Transverse colon (tissue), 4 donors: ENCODE measurements around the gene AHDC1. TPM values are rescaled to one million over a fixed set of nuclear protein-coding genes. Genes with fewer than 3 reads are reported as not detected.

Experiments used
- DNase-seq: peaks from one replicate; pipeline ENCODE4 v3.0.0-alpha.2; 2019
- H3K27ac ChIP-seq, 4 donors: fragments of 200-600 bp; sonication (generic); 2 replicates each; pipeline ENCODE4 v1.5.1; 2016 to 2018; ENCODE audit warnings: inconsistent platforms in 4 of 4
- H3K27me3 ChIP-seq: fragments of 200-600 bp; sonication (generic); 2 replicates; pipeline ENCODE4 v1.5.1; 2017; ENCODE audit warnings: inconsistent platforms
- H3K36me3 ChIP-seq, 4 donors: fragments of 200-600 bp; sonication (generic); 2 replicates each; pipeline ENCODE4 v1.5.1; 2017 to 2019; ENCODE audit warnings: inconsistent platforms in 4 of 4
- H3K4me1 ChIP-seq, 4 donors: fragments of 200-600 bp; sonication (generic); 2 replicates each; pipeline ENCODE4 v1.5.1; 2017 to 2020; ENCODE audit warnings: inconsistent platforms in 4 of 4
- H3K4me3 ChIP-seq, 4 donors: fragments of 200-600 bp; sonication (generic); 1 replicate in 1 of 4; 2 replicates in 3 of 4; pipeline versions ENCODE4 v1.5.1 to v1.6.1; 2017 to 2019; ENCODE audit warnings: inconsistent platforms in 4 of 4
- H3K9me3 ChIP-seq, 2 donors: fragments of 200-600 bp; sonication (generic); 2 replicates each; pipeline ENCODE4 v1.5.1; 2017 to 2019; ENCODE audit warnings: inconsistent platforms in 2 of 2
- CTCF ChIP-seq, 5 experiments: fragments of 200-600 bp in 3 of 5; fragments of 450-650 bp in 2 of 5; sonication (generic) in 3 of 5; IDR thresholded peaks; 1 replicate in 2 of 5; 2 replicates in 3 of 5; pipeline ENCODE4 v1.5.1; 2016 to 2017; ENCODE audit warnings: antibody characterized with exemption in 5 of 5, inconsistent platforms in 3 of 5, mild to moderate bottlenecking in 2 of 5, moderate library complexity in 1 of 5
- EP300 ChIP-seq: sonication (generic); formaldehyde crosslinking; IDR thresholded peaks from one replicate; pipeline ENCODE4 v1.6.1; 2017; ENCODE audit warnings: antibody characterized with exemption, low read depth
- POLR2A ChIP-seq: fragments of 450-650 bp; IDR thresholded peaks from one replicate; pipeline ENCODE4 v1.6.1; 2016; ENCODE audit warnings: antibody characterized with exemption, mild to moderate bottlenecking, moderate library complexity
- POLR2AphosphoS5 ChIP-seq, 3 donors: sonication (generic); formaldehyde crosslinking; IDR thresholded peaks; one replicate each; pipeline ENCODE4 v1.6.1; 2016; ENCODE audit warnings: antibody characterized with exemption in 3 of 3
- WGBS, 2 donors: methylation state at CpG; one replicate each; pipeline ENCODE4 v1.1.5; 2018; ENCODE audit warnings: low coverage in 1 of 2; 5-methylcytosine and 5-hydroxymethylcytosine counted together
- in situ Hi-C, 4 donors: fragments of 200-750 bp; cut with MboI; loops; one replicate each; pipeline versions ENCODE4 v1.15.0 to v1.15.1; 2017; ENCODE audit warnings: low sequenced_read_pairs in 3 of 4, low pct_ligation_motif_present in 1 of 4, low pct_unique_long_range_greater_than_20kb in 1 of 4
- intact Hi-C: fragments of 100-400 bp; cut with DNase I; formaldehyde crosslinking; loops from one replicate; pipeline ENCODE4 v1.15.1; 2023; ENCODE audit warnings: low total_unique reads
- total RNA-seq, 4 donors: library from RNA; depleted of rRNA; stranded (reverse); fragments of >200 nt; gene quantifications; one replicate each; pipeline ENCODE4 v1.1.0, GENCODE V29; 2016

Gene AHDC1
- total RNA-seq, 4 donors from 2014 or later = 11.7 to 34.4 (median 21.3) TPM

GRCh38 chr1:27584453-27584852 is 19.5 kb downstream of the AHDC1 start:
- in situ Hi-C loops = no loop called here
- WGBS, 2 donors = 93 to 100% methylated on average over 1 to 3 of the region's 3 CpGs
- Histone ChIP-seq H3K27ac (no peak overlapping the region), H3K27me3 (no peaks in the 10 kb centered on the region), H3K4me1 (peaks cover under 1 to 6% (median 3%) of the 10 kb centered on the region in 4 donors), H3K9me3 (no peaks in the 10 kb centered on the region), H3K4me3 (no peak overlapping the region), H3K36me3 (no peaks in the 10 kb centered on the region)
- DNase-seq = no peak
- intact Hi-C loops = no loop called here
- TF ChIP-seq EP300 (no peak), POLR2A (no peak), CTCF (IDR thresholded peaks at IDR 0.05) (no peak), POLR2AphosphoS5 (IDR thresholded peaks at IDR 0.05) (no peak)

GRCh38 chr1:27583479-27583878 is 20.5 kb downstream of the AHDC1 start:
- no peaks in the 10 kb centered on the region for H3K27me3 ChIP-seq
- H3K4me3 ChIP-seq = no peak overlapping the region
- no peak overlapping the region for H3K27ac ChIP-seq
- in situ Hi-C loops (no loop called here), intact Hi-C loops (no loop called here)
- H3K36me3 ChIP-seq = no peaks in the 10 kb centered on the region
- peaks cover 0 to 2% (median 0%) of the 10 kb centered on the region in 4 donors for H3K4me1 ChIP-seq
- no peak for DNase-seq
- H3K9me3 ChIP-seq = no peaks in the 10 kb centered on the region
- no peak for TF ChIP-seq POLR2A
- TF ChIP-seq POLR2AphosphoS5 (IDR thresholded peaks at IDR 0.05) = no peak
- 73 to 82% methylated on average over 3 of the region's 3 CpGs for WGBS, 2 donors

- no peak for DNase-seq
- Histone ChIP-seq H3K27me3 (no peaks in the 10 kb centered on the region), H3K36me3 (no peaks in the 10 kb centered on the region), H3K4me3 (no peak overlapping the region), H3K27ac (peak overlapping the region in 1 of 4 donors; percentile 38), H3K9me3 (no peaks in the 10 kb centered on the region), H3K4me1 (peaks cover 0 to 10% (median 7%) of the 10 kb centered on the region in 4 donors)
- TF ChIP-seq CTCF (IDR thresholded peaks at IDR 0.05) = no peak
- TF ChIP-seq POLR2AphosphoS5 (IDR thresholded peaks at IDR 0.05) = no peak
- no peak for TF ChIP-seq POLR2A
- TF ChIP-seq EP300 = no peak
- WGBS, 2 donors = 82 to 100% methylated on average over 1 to 6 of the region's 6 CpGs
- intact Hi-C loops (no loop called here), in situ Hi-C loops (no loop called here)
These were observed 22.1 kb downstream of the AHDC1 start for GRCh38 chr1:27581823-27582243.

- DNase-seq = no peak
- Histone ChIP-seq H3K4me1 (peaks cover 29 to 50% (median 40%) of the 10 kb centered on the region in 4 donors), H3K27ac (peak overlapping the region; percentile 83 to 95 (median 92))
These were observed 26.3 kb downstream of the AHDC1 start for GRCh38 chr1:27577504-27578188.

More at GRCh38 chr1:27577504-27578188, 26.3 kb downstream of the AHDC1 start:
- no peaks in the 10 kb centered on the region for H3K27me3 ChIP-seq
- 63% methylated on average over 4 of the region's 4 CpGs; no CpG with 5 or more reads in 1 of the 2 donors for WGBS, 2 donors
- no peak overlapping the region for H3K4me3 ChIP-seq
- H3K36me3 ChIP-seq = no peaks in the 10 kb centered on the region
- TF ChIP-seq POLR2A (no peak), EP300 (no peak), CTCF (IDR thresholded peaks at IDR 0.05) (no peak), POLR2AphosphoS5 (IDR thresholded peaks at IDR 0.05) (no peak)
- intact Hi-C loops (no loop called here), in situ Hi-C loops (no loop called here)
- no peaks in the 10 kb centered on the region for H3K9me3 ChIP-seq
